Esophagus squamous epithelium (tissue), 4 donors: ENCODE results near the gene GLT8D1.

Source experiments
- CTCF ChIP-seq, 6 experiments: fragments of 450-650 bp in 4 of 6; fragments of 200-600 bp in 2 of 6; sonication (generic) in 2 of 6; IDR thresholded peaks; one replicate each; pipeline ENCODE4 v1.5.1; 2016 to 2019; ENCODE audit warnings: antibody characterized with exemption in 6 of 6, mild to moderate bottlenecking in 4 of 6, moderate library complexity in 4 of 6
- POLR2A ChIP-seq, 4 donors: fragments of 450-650 bp; IDR thresholded peaks; one replicate each; pipeline ENCODE4 v1.6.1; 2017; ENCODE audit warnings: antibody characterized with exemption in 4 of 4, mild to moderate bottlenecking in 4 of 4, moderate library complexity in 3 of 4

GRCh38 chr3:52679811-52680210, 25.8 kb downstream of the GLT8D1 start:
- TF ChIP-seq POLR2A (IDR thresholded peaks at IDR 0.05): no peak
- TF ChIP-seq CTCF (IDR thresholded peaks at IDR 0.05): no peak
